Peyer's patch (tissue), 4 donors: ENCODE data around the gene MAGIX. TPM values are rescaled to one million over a fixed set of nuclear protein-coding genes. Genes with fewer than 3 reads are reported as not detected.
"Not testable (repeated sequence)": the region's sequence is repeated elsewhere in the genome, so short reads cannot be mapped to it uniquely, and the experiment has no call there.

ENCODE experiments used
- DNase-seq, 3 donors: peaks; one replicate each; pipeline ENCODE4 v3.0.0-alpha.2; 2017 to 2019
- H3K27ac ChIP-seq, 4 donors: fragments of 200-600 bp; sonication (generic); one replicate each; pipeline ENCODE4 v1.5.1; 2016 to 2019
- H3K27me3 ChIP-seq, 2 donors: fragments of 200-600 bp; sonication (generic); one replicate each; pipeline ENCODE4 v1.5.1; 2019
- H3K36me3 ChIP-seq, 3 donors: fragments of 200-600 bp; sonication (generic); one replicate each; pipeline ENCODE4 v1.5.1; 2016 to 2019
- H3K4me1 ChIP-seq, 4 donors: fragments of 200-600 bp; sonication (generic); one replicate each; pipeline ENCODE4 v1.5.1; 2016 to 2019
- H3K4me3 ChIP-seq, 4 donors: fragments of 200-600 bp; sonication (generic); 1 replicate in 3 of 4; 2 replicates in 1 of 4; pipeline ENCODE4 v1.5.1; 2016 to 2019; ENCODE audit warnings: mild to moderate bottlenecking in 1 of 4
- H3K9me3 ChIP-seq, 4 donors: fragments of 200-600 bp; sonication (generic); one replicate each; pipeline ENCODE4 v1.5.1; 2016 to 2019; ENCODE audit warnings: mild to moderate bottlenecking in 1 of 4
- CTCF ChIP-seq, 6 experiments: fragments of 450-650 bp in 4 of 6; fragments of 200-600 bp in 2 of 6; sonication (generic) in 1 of 6; IDR thresholded peaks; one replicate each; pipeline ENCODE4 v1.5.1; 2017 to 2019; ENCODE audit warnings: antibody characterized with exemption in 6 of 6, mild to moderate bottlenecking in 3 of 6, moderate library complexity in 1 of 6
- POLR2A ChIP-seq, 2 donors: fragments of 450-650 bp; IDR thresholded peaks; one replicate each; pipeline ENCODE4 v1.5.1; 2017; ENCODE audit warnings: antibody characterized with exemption in 2 of 2, mild to moderate bottlenecking in 2 of 2, moderate library complexity in 2 of 2
- total RNA-seq, 4 donors: library from RNA; depleted of rRNA; stranded (reverse); fragments of >200 nt; gene quantifications; one replicate each; pipeline ENCODE4 v1.1.0, GENCODE V29; 2016

The MAGIX gene
- total RNA-seq, 4 donors from 2014 or later = 5.8 to 14.4 (median 11.6) TPM; not detected in 1

GRCh38 chrX:49171752-49172279 lies 9.3 kb downstream of the MAGIX start, which contains the start of gene PLP2:
PLP2 (plus strand) TSS chrX:49171898; CDS start chrX:49172001, 103 bp downstream.
- Histone ChIP-seq H3K9me3 (no peaks in the 10 kb centered on the region), H3K4me3 (peak within 1 kb of the TSS; percentile 54 to 71 (median 58)), H3K4me1 (no peaks in the 10 kb centered on the region), H3K27me3 (no peaks in the 10 kb centered on the region), H3K36me3 (peaks cover 0 to 6% (median 0%) of the 10 kb centered on the region in 3 donors), H3K27ac (peak within 1 kb of the TSS; percentile 84 to 92 (median 86))
- peak; percentile 65 to 81 (median 75) for DNase-seq
- TF ChIP-seq CTCF (IDR thresholded peaks at IDR 0.05) (no peak), POLR2A (IDR thresholded peaks at IDR 0.05) (peak in 1 of 2 donors; percentile 29)

- H3K4me3 ChIP-seq = peak overlapping the region; percentile 54 to 71 (median 58)
- no peaks in the 10 kb centered on the region for H3K9me3 ChIP-seq
- no peaks in the 10 kb centered on the region for H3K4me1 ChIP-seq
- H3K27ac ChIP-seq = peak overlapping the region; percentile 84 to 92 (median 86)
- DNase-seq = peak; percentile 79 to 90 (median 84)
- H3K27me3 ChIP-seq = no peaks in the 10 kb centered on the region
- TF ChIP-seq POLR2A (IDR thresholded peaks at IDR 0.05) (peak in 1 of 2 donors; percentile 17), CTCF (IDR thresholded peaks at IDR 0.05) (no peak)
- H3K36me3 ChIP-seq = peaks cover 0 to 6% (median 0%) of the 10 kb centered on the region in 3 donors
Observed at GRCh38 chrX:49172280-49172780, 9.8 kb downstream of the MAGIX start.

GRCh38 chrX:49173544-49173943 lies 11.0 kb downstream of the MAGIX start:
- not testable (repeated sequence) for H3K4me3 ChIP-seq, H3K27ac ChIP-seq, H3K4me1 ChIP-seq, H3K9me3 ChIP-seq, H3K27me3 ChIP-seq, H3K36me3 ChIP-seq, DNase-seq

GRCh38 chrX:49174723-49175122 lies 12.2 kb downstream of the MAGIX start:
- H3K27ac ChIP-seq = no peak overlapping the region
- peaks cover 0 to 6% (median 0%) of the 10 kb centered on the region in 3 donors for H3K36me3 ChIP-seq
- TF ChIP-seq CTCF (IDR thresholded peaks at IDR 0.05) (no peak), POLR2A (IDR thresholded peaks at IDR 0.05) (no peak)
- H3K27me3 ChIP-seq = no peaks in the 10 kb centered on the region
- no peak overlapping the region for H3K4me3 ChIP-seq
- H3K4me1 ChIP-seq = no peaks in the 10 kb centered on the region
- H3K9me3 ChIP-seq = no peaks in the 10 kb centered on the region
- DNase-seq = no peak

- H3K27me3 ChIP-seq = no peaks in the 10 kb centered on the region
- TF ChIP-seq POLR2A (IDR thresholded peaks at IDR 0.05) (no peak), CTCF (IDR thresholded peaks at IDR 0.05) (no peak)
- no peak for DNase-seq
- H3K9me3 ChIP-seq = no peaks in the 10 kb centered on the region
- no peak overlapping the region for H3K4me3 ChIP-seq
- H3K27ac ChIP-seq = no peak overlapping the region
- H3K4me1 ChIP-seq = no peaks in the 10 kb centered on the region
- H3K36me3 ChIP-seq = peaks cover 0 to 6% (median 0%) of the 10 kb centered on the region in 3 donors
Observed at GRCh38 chrX:49175435-49176274, 13.1 kb downstream of the MAGIX start.
